Measurements from ENCODE around the gene IL6ST. TPM values are rescaled to one million over a fixed set of nuclear protein-coding genes. Genes with fewer than 3 reads are reported as not detected.

Gene IL6ST
- total and polyA plus RNA-seq, 9 donors = 30.0 to 111 (median 60.2) TPM

DNA sequence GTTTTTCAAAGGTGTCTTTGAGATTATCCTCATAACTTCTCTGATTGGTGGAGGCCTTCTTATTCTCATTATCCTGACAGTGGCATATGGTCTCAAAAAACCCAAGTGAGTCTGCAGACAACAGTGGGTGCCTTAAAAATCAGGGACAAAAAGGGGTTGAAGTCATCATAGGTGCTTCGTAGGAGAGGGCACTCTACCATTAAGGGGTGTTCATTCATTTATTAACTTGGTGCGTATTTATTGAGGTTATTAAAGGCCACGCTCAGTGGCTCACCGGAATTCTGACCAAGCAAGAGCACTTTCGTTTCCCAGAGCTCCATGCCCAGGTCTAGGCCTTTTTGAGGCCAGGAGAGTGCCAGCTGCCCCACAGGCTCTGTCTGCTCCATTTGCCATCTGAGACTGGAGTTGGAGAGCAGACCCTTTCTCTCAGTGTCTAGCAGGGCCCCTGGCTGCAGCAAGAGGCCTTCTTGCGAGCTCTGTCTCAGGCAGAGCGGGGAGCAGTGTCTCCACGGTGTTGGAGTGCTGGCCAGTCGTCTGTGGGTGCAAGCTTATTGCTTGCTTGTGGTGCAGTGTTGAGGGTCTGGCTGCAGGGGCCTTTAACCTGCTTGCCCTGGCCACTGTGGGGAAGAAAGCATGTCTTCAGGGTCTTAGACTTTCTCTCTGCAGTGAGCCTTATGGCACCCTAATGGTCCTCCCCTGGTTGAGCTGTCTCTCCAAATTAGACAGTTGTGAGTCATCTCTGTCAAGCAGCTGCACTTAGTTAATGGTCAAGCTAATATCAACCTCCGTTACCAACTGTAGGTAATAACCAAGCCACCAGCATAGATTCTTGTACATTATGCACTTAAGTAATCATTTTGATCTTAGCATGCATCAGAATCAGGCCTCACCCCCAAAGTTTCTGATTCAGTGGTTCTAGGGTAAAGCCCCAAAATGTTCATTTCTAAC, 81.0 kb downstream of the IL6ST start:
- 91% methylated on average over 10 of the region's 10 CpGs for WGBS (ENCODE audit: insufficient coverage)
- H3K4me1 ChIP-seq (ENCODE audit: control insufficient read depth, insufficient read depth, low read length) = peaks cover 3% of the 10 kb centered on the region

DNA sequence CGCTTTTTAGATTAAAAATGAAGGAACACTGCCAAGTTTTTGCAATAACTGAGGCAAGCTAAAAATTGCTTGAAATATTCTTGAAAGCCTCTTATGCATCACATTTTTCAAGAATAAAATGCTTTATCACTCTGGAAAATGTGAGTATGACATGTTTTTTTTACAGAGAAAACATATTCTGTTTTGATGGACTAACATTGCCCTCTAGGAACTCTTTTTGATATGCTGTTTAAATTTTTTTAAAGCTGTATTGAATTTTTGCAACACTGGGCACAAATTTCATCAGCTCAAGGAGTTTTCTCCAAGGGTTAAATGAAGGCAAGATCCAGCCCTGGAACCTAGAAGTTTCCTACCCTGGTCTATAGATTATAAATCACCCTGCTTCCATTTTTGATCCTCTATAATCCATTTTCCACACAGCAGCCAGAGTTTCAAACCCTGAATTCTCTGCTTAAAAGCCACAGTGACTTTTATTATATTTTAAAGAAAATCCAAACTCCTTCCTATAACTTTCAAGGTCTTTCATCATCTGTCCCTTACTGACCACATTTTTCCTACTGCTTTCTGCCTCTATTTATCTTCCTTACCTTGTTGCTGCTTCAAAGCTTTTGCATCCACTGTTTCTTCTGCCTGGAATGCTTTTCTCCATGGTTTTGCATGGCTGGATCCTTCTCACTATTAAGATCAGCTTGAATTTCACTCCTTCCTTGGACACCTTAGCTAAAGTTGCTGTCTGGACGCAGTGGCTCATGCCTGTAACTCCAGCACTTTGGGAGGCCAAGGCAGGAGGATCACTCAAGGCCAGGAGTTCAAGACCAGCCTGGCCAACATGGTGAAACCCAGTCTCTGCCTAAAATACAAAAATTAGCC, 82.7 kb downstream of the IL6ST start:
- 56% methylated on average over 1 of the region's 2 CpGs for WGBS (ENCODE audit: insufficient coverage)
- Histone ChIP-seq H3K36me3 (ENCODE audit: control insufficient read depth, insufficient read depth, low read length) (no peaks in the 10 kb centered on the region), H3K27ac (ENCODE audit: low read length) (no peak overlapping the region), H3K4me3 (ENCODE audit: low read length) (no peak overlapping the region), H3K4me1 (ENCODE audit: control insufficient read depth, insufficient read depth, low read length) (no peaks in the 10 kb centered on the region), H3K27me3 (ENCODE audit: control insufficient read depth, insufficient read depth, low read length) (no peaks in the 10 kb centered on the region), H3K9me3 (replicated peaks; ENCODE audit: control insufficient read depth, low read depth, low read length) (no peaks in the 10 kb centered on the region)
- peak; percentile 21 for DNase-seq

More for the DNA sequence above, 81.0 kb downstream of the IL6ST start:
- Histone ChIP-seq H3K4me3 (ENCODE audit: low read length) (no peak overlapping the region), H3K27me3 (ENCODE audit: control insufficient read depth, insufficient read depth, low read length) (no peaks in the 10 kb centered on the region), H3K36me3 (ENCODE audit: control insufficient read depth, insufficient read depth, low read length) (no peaks in the 10 kb centered on the region), H3K27ac (ENCODE audit: low read length) (no peak overlapping the region), H3K9me3 (replicated peaks; ENCODE audit: control insufficient read depth, low read depth, low read length) (no peaks in the 10 kb centered on the region)
- DNase-seq = no peak

DNA sequence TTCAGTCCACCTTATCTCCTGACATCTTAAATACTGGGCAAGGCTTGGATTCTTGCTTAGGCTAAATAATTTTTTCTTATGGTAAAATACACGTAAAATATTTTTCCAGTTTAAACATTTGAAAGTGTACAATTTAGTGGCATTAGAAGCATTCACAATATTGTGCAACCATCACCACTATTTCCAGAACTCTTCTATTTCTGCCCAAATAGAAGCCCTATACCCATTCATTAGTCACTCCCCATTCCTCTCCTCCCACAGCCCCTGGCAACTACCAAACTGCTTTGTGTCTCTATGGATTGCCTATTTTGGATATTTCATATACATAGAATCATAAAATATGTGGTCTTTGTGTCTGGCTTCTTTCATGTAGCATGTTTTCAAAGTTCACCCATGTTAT, 86.0 kb downstream of the IL6ST start:
- Histone ChIP-seq H3K4me3 (ENCODE audit: low read length) (no peak overlapping the region), H3K9me3 (replicated peaks; ENCODE audit: control insufficient read depth, low read depth, low read length) (no peaks in the 10 kb centered on the region), H3K27ac (ENCODE audit: low read length) (no peak overlapping the region), H3K36me3 (ENCODE audit: control insufficient read depth, insufficient read depth, low read length) (no peaks in the 10 kb centered on the region), H3K4me1 (ENCODE audit: control insufficient read depth, insufficient read depth, low read length) (no peaks in the 10 kb centered on the region), H3K27me3 (ENCODE audit: control insufficient read depth, insufficient read depth, low read length) (no peaks in the 10 kb centered on the region)
- DNase-seq = no peak
- WGBS (ENCODE audit: insufficient coverage) = no CpG with 5 or more reads among the region's 1 CpG

DNA sequence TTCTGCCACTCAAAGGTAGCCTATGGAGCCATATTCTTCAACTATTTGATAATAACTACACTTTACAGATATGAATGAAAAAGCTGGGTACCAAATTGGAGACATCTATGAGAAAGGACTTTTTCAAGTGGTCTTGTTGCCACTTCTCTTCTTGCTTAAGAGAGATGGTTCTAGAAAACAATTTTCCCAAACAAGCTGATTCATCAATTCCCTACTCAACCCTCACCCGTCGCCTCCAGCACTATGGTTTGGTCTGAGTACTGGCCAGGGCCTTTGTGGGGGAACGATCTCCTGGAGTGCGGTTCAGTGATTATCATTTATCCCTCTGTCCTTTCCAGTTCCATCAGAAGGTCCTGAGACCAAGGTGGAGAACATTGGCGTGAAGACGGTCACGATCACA, 86.8 kb downstream of the IL6ST start:
- no peaks in the 10 kb centered on the region for H3K36me3 ChIP-seq (ENCODE audit: control insufficient read depth, insufficient read depth, low read length)
- H3K27me3 ChIP-seq (ENCODE audit: control insufficient read depth, insufficient read depth, low read length) = no peaks in the 10 kb centered on the region
- no peaks in the 10 kb centered on the region for H3K9me3 ChIP-seq (replicated peaks; ENCODE audit: control insufficient read depth, low read depth, low read length)
- no peak overlapping the region for H3K27ac ChIP-seq (ENCODE audit: low read length)
- no peak overlapping the region for H3K4me3 ChIP-seq (ENCODE audit: low read length)
- no CpG with 5 or more reads among the region's 7 CpGs for WGBS (ENCODE audit: insufficient coverage)
- peaks cover 3% of the 10 kb centered on the region for H3K4me1 ChIP-seq (ENCODE audit: control insufficient read depth, insufficient read depth, low read length)
- no peak for DNase-seq

DNA sequence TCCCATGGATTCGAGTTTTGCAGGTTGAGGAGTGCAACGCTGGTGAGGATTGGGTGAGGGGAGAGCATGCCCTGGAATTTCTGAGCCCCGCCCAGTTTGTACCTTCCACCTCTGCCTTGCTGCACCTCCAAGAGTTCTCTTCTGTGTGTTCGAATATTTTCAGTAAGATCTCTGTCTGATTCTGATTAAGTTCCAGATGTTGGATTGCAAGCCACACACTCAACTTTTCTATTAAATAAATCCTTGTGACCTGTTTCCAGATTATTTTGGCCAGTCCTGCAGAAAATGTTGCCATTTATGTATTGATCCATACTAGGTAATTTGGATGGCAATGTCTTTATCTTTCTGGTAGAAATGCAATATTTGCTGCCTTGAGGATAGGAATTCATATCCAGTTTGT, 89.5 kb downstream of the IL6ST start:
- WGBS (ENCODE audit: insufficient coverage) = no CpG with 5 or more reads among the region's 4 CpGs
- no peaks in the 10 kb centered on the region for H3K9me3 ChIP-seq (replicated peaks; ENCODE audit: control insufficient read depth, low read depth, low read length)
- no peak overlapping the region for H3K27ac ChIP-seq (ENCODE audit: low read length)
- no peak overlapping the region for H3K4me3 ChIP-seq (ENCODE audit: low read length)
- H3K36me3 ChIP-seq (ENCODE audit: control insufficient read depth, insufficient read depth, low read length) = no peaks in the 10 kb centered on the region
- H3K4me1 ChIP-seq (ENCODE audit: control insufficient read depth, insufficient read depth, low read length) = peaks cover 3% of the 10 kb centered on the region
- no peaks in the 10 kb centered on the region for H3K27me3 ChIP-seq (ENCODE audit: control insufficient read depth, insufficient read depth, low read length)
- DNase-seq = no peak

DNA sequence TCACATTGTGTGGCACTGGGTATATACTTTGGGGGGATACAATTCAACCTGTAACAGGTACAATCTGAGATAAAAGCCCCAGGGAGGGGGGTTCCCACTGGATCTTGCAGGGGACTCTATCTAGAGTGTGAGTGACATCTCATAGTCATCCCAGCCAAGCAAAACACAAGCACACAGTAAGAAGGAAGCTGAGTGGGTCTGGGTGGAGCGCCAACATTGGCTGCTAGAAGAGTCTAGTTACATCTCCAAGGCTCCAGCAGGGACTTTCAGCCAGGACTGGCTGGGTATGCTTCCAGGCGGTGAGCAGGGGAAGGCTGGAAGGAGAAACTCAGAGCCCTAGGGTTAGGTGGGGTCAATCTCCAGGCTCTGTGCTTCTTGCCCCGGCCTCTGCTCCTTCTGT, 90.6 kb downstream of the IL6ST start:
- DNase-seq = peak; percentile 40
- no peak overlapping the region for H3K27ac ChIP-seq (ENCODE audit: low read length)
- H3K4me1 ChIP-seq (ENCODE audit: control insufficient read depth, insufficient read depth, low read length) = peaks cover 3% of the 10 kb centered on the region
- WGBS (ENCODE audit: insufficient coverage) = 81% methylated on average over 3 of the region's 3 CpGs
- no peaks in the 10 kb centered on the region for H3K9me3 ChIP-seq (replicated peaks; ENCODE audit: control insufficient read depth, low read depth, low read length)
- no peaks in the 10 kb centered on the region for H3K27me3 ChIP-seq (ENCODE audit: control insufficient read depth, insufficient read depth, low read length)
- H3K4me3 ChIP-seq (ENCODE audit: low read length) = no peak overlapping the region
- no peaks in the 10 kb centered on the region for H3K36me3 ChIP-seq (ENCODE audit: control insufficient read depth, insufficient read depth, low read length)

DNA sequence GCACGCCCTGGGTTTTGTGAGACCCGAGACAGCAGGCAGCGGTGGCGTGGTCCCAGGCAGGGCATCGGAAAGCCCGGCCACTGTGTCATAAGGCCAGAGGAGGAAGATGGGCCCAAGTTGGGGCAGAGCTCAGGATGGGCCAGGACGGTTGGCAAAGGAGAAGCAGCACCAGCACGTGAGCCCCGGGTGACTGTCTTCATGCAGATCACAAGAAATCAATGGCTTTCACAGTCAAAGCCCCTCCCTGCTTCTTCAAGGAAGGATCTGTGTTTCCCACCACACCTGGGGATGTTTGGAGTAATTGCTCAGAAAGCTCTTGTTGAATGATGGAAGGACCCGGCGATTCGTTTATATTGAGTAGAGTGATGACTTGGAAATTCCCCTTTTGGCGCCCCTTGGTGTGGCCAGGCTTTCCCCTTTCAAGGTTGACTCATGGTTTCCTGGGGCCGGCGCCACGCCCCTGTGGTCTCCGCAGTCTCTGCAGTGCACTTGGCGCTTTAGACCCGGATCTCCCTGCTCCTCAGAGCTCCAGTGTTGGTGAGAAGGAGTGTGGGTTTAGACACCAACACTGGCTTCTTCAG, 91.6 kb downstream of the IL6ST start:
- Histone ChIP-seq H3K9me3 (replicated peaks; ENCODE audit: control insufficient read depth, low read depth, low read length) (no peaks in the 10 kb centered on the region), H3K27ac (ENCODE audit: low read length) (no peak overlapping the region), H3K4me3 (ENCODE audit: low read length) (no peak overlapping the region), H3K27me3 (ENCODE audit: control insufficient read depth, insufficient read depth, low read length) (no peaks in the 10 kb centered on the region), H3K4me1 (ENCODE audit: control insufficient read depth, insufficient read depth, low read length) (peaks cover 3% of the 10 kb centered on the region), H3K36me3 (ENCODE audit: control insufficient read depth, insufficient read depth, low read length) (no peaks in the 10 kb centered on the region)
- DNase-seq = no peak
- WGBS (ENCODE audit: insufficient coverage) = 88% methylated on average over 10 of the region's 19 CpGs

DNA sequence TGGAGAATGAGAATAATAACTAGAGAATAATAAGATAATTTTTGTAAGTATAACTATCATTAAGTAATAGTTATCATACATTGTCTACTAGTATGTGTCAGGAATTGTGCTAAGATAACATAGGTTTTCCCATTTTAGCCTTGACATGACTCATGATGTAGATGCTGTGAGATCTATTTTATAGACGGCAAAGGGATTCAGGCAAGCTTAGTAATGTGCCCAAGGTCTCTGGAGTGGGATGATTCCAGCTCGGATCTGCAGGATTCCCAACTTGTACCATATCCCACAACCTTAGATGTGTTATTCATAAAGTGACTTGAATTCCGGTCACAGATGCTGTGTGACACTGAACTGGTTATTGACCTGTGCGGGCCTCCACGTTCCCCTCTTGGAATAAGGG, 92.1 kb downstream of the IL6ST start:
- Histone ChIP-seq H3K27me3 (ENCODE audit: control insufficient read depth, insufficient read depth, low read length) (no peaks in the 10 kb centered on the region), H3K36me3 (ENCODE audit: control insufficient read depth, insufficient read depth, low read length) (no peaks in the 10 kb centered on the region), H3K27ac (ENCODE audit: low read length) (no peak overlapping the region), H3K4me3 (ENCODE audit: low read length) (no peak overlapping the region), H3K9me3 (replicated peaks; ENCODE audit: control insufficient read depth, low read depth, low read length) (no peaks in the 10 kb centered on the region), H3K4me1 (ENCODE audit: control insufficient read depth, insufficient read depth, low read length) (peaks cover 6% of the 10 kb centered on the region)
- DNase-seq = no peak
- 100% methylated on average over 3 of the region's 5 CpGs for WGBS (ENCODE audit: insufficient coverage)

DNA sequence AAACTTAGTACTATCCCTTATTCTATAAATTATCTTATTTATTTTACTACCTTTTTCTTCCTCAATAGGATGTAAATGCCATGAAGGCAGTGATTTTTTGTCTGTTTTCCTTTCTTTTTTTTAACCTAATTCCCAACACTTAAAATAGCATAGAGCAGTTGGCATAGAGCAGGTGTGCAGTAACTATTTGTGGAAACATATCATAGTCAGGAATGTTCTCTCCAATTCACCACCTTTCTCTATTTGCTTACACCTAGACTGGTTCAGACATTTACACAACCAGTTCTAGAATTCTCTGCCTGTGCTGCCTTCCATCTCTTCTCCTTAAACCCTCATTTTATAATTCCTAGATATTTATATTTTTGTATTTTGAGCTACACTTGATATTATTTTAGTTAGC, 94.0 kb downstream of the IL6ST start:
- no peaks in the 10 kb centered on the region for H3K36me3 ChIP-seq (ENCODE audit: control insufficient read depth, insufficient read depth, low read length)
- no peaks in the 10 kb centered on the region for H3K27me3 ChIP-seq (ENCODE audit: control insufficient read depth, insufficient read depth, low read length)
- H3K4me3 ChIP-seq (ENCODE audit: low read length) = no peak overlapping the region
- H3K9me3 ChIP-seq (replicated peaks; ENCODE audit: control insufficient read depth, low read depth, low read length) = no peaks in the 10 kb centered on the region
- peaks cover 7% of the 10 kb centered on the region for H3K4me1 ChIP-seq (ENCODE audit: control insufficient read depth, insufficient read depth, low read length)
- H3K27ac ChIP-seq (ENCODE audit: low read length) = no peak overlapping the region
- DNase-seq = no peak

DNA sequence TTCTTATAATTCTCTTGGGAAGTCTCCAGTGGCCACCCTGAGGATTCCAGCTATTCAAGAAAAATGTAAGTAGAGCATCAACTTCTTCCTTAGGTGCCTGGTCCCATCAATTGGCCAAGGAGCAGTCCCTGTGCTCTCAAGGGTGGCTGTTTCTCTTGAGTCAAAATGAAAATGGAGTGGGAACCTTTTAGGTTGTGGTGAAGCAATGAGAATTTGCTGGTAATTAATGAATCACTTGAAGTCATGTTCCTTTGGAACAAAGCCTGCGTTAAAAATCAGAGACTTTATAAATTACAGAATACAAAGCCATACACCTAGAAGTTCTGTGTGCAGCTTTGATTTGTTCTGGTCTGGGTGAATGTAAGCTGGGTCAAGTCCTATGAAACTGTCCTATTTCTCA, 94.7 kb downstream of the IL6ST start:
- Histone ChIP-seq H3K27ac (ENCODE audit: low read length) (no peak overlapping the region), H3K36me3 (ENCODE audit: control insufficient read depth, insufficient read depth, low read length) (no peaks in the 10 kb centered on the region), H3K27me3 (ENCODE audit: control insufficient read depth, insufficient read depth, low read length) (no peaks in the 10 kb centered on the region), H3K9me3 (replicated peaks; ENCODE audit: control insufficient read depth, low read depth, low read length) (no peaks in the 10 kb centered on the region), H3K4me1 (ENCODE audit: control insufficient read depth, insufficient read depth, low read length) (peaks cover 7% of the 10 kb centered on the region), H3K4me3 (ENCODE audit: low read length) (no peak overlapping the region)
- WGBS (ENCODE audit: insufficient coverage) = no CpG with 5 or more reads among the region's 1 CpG
- DNase-seq = no peak
